Right kidney (tissue), 1 donor: ENCODE measurements around the gene TCEA3.

Source experiments
- DNase-seq: peaks from one replicate; pipeline ENCODE4 v3.0.0-alpha.2; 2016

Gene TCEA3

DNA sequence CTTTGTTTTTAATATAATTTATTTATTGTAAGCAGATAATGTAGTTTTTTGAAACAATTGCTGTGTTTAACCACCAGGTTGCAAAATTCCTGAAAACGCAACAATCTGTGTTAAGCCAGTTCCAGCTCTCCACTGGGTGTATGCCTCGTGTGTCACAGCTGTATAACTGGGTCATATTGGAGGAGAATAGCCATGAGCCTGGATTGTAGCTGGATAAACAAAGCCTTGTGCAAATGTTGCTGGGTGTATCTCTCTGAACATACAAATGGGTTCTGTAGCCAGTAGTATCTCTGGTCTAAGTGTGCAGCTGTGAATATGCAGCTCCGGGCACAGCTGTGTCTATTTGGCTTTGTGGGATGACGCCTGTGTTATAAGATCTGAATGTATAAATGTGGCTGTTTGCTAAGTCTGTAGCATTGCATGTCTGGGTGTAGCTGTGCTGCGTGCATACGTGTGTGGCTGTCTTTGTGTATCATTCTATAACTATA, 2.8 kb downstream of the TCEA3 start:
- no peak for DNase-seq

DNA sequence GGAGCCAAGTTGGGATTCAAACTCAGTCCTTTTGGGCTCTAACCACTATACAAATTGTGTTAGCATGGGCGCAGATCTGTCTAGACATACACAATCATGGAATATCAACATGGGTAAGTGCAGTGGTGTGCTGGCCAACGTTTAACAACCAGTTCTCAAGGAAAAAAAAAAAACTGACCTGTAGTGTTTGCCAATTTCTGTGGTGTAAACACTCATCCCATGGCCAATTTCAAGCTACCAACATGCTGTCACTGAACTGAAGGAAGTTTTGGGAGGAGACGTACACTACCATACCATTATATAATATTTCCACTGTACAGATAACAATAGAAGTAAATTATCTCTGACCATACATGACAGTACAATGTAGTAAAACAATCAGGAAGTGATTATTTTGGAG, 3.2 kb downstream of the TCEA3 start:
- DNase-seq = no peak

DNA sequence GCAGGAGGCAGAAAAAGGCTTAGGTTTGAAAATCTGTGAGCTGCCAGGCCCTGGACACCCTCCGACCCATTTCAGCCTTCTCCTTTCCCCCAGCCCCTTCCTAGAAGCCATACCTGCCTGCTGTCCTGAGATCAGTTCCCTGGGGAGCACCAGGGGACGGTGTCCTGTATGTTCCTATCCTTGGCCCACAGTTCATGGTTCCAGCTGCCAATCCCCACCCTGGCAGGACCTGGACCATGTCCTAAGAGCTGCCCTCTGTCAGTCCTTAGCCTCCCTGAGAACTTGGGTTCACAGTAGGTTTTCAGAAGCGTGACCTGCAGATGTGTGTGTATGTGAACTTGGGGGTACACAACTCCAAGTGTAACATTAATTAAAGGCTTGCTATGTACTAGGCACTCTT, 3.8 kb downstream of the TCEA3 start:
- DNase-seq = no peak

GRCh38 chr1:23419180-23419579, 5.4 kb downstream of the TCEA3 start:
- DNase-seq = no peak

DNA sequence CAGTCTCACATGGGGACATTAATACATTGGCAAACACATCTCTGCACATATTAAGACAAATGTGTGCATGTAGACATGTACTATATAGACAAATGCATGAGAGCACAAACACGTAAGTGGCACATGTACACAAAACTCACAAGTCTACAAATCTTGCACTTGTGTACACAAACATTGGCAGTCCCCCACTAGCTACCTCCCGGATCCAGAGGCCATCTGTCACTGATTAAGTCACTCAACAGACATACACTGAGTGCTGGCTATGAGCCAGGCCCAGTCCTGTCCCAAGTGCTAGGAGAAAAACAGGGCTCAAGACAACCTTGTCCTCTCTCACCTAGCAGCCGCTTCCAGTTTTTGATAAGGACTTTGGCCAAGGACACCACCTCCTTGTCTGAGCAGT, 7.0 kb downstream of the TCEA3 start:
- DNase-seq = no peak

- DNase-seq = no peak
Measured at GRCh38 chr1:23416964-23417363, 7.6 kb downstream of the TCEA3 start.

- DNase-seq = no peak
Measured at GRCh38 chr1:23408797-23409290, 15.7 kb downstream of the TCEA3 start.

- DNase-seq = no peak
Measured at GRCh38 chr1:23407016-23407630, 17.4 kb downstream of the TCEA3 start.

GRCh38 chr1:23405946-23406345, 18.6 kb downstream of the TCEA3 start:
- DNase-seq = no peak

DNA sequence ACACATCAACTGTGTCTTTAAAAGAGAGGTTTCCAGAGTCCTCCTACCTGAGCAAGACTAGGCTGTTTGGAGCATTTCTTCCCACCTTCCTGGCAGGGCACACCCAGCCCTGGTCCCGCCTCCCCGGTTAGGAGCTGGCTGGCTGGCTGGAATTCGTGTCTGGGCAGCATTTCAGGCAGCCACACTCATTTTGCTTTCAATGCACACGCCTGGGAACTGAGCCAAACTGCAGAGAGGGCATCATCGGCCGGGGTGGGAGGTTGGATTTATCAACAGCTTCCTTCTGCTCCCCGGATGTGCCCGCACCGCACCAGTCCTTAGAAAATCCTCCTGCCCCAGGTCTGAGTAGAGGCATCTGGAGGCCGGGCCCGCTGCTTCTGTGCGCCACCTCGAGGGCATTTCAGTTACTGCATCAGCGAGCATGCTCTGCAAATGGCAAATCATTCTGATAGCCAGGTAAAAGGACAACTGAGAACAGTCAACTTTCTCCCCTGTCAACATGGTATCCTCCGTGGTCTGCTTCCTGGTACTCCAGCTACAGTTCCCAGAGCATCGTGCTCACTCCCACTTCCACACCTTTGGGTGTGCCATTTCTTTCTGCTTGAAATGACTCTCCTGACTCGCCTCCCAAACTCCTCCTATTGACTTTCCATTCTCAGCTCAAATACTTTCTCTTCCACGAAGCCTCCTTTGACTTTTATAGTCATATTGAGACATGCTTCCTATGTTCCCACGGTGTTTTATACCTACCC, 20.6 kb downstream of the TCEA3 start:
- DNase-seq = peak; percentile 74

DNA sequence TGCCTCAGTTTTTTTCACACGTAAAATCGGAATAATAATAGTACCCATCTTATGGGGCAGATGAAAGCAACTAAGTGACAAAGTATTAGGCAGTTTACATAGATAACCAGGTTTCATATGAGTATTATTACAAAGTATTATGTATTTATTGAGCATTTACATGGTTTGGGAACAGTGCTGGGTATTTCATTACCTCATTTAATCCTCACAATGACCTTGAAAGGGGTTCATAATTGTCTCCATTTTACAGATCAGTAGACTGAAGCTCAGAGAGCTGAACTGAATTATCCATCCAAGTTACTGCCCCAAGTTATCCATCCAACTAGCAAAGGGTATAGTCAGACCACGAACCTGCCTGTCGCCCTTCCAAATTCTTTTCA, 21.2 kb downstream of the TCEA3 start:
- DNase-seq = no peak

DNA sequence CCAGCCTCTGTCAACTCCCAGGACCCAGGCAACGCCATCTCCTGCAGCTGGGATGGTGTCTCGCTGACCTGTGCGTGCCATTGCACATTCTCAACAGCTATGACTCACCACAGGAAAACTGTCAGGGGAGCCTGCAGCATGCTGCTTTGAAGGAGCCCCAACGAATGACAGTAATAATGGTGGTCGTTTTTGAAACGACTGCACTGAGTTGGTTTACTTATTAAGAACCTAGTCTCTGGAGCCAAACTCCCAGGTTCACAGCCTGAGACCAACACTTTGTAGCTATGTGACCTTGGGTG, 21.6 kb downstream of the TCEA3 start:
- no peak for DNase-seq

DNA sequence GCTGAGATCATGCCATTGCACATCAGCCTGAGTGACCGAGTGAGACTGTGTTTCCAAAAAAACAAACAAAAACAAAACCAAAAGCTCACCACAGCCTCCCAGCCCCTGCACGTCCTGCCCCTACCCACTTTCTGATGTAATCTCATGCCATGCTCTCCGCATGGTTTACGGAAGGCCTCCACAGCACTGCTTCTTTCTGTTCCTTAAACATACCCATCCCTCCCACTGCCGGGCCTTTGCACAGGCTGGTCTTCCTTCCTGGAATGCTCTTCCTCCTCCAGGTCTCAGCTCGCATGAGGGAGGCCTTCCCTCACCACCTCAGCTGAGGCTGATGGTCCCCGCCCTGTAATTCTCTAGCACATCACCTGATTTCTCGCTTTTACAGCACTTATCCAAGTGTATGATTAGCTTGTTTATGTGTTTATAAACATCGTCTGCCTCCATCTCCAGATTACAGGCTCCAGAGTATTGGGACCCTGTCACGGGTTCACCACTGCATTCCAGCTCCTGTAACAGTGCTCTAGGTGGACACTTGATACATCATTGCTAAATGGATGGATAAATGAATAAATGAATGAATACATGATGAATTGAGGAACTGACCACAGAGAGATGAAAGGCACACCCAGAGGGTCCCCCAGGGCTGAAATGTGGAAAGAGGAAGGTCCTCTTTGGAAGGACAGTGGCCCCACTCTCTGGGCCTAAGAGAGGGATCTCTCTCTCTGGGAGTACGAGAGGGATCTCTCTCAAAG, 22.1 kb downstream of the TCEA3 start:
- DNase-seq = no peak

- no peak for DNase-seq
Measured at GRCh38 chr1:23401313-23401712, 23.2 kb downstream of the TCEA3 start.

- DNase-seq = no peak
Measured at GRCh38 chr1:23400324-23401114, 24.0 kb downstream of the TCEA3 start.

GRCh38 chr1:23399229-23399628, 25.3 kb downstream of the TCEA3 start:
- DNase-seq = no peak

DNA sequence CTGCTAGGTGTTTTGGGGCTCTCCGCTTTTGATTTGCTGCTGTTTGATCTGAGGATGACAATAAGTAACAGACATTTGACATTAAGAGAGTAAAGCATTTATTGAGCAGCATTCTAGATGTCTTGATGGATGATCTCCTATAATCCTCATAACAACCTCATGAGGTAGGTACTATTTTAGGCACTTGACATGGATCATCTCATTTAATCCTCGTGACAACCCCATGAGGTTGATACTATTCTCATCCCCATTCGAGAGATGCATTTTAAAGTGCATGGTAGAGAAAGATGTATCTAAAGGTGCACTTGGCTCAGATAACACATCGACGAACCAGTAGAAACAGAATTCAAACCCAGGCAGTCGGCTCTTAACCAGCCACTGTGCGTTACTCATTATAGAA, 26.6 kb downstream of the TCEA3 start:
- no peak for DNase-seq

GRCh38 chr1:23396380-23396779, 28.2 kb downstream of the TCEA3 start:
- DNase-seq = no peak

GRCh38 chr1:23395849-23396248, 28.7 kb downstream of the TCEA3 start:
- DNase-seq = no peak

DNA sequence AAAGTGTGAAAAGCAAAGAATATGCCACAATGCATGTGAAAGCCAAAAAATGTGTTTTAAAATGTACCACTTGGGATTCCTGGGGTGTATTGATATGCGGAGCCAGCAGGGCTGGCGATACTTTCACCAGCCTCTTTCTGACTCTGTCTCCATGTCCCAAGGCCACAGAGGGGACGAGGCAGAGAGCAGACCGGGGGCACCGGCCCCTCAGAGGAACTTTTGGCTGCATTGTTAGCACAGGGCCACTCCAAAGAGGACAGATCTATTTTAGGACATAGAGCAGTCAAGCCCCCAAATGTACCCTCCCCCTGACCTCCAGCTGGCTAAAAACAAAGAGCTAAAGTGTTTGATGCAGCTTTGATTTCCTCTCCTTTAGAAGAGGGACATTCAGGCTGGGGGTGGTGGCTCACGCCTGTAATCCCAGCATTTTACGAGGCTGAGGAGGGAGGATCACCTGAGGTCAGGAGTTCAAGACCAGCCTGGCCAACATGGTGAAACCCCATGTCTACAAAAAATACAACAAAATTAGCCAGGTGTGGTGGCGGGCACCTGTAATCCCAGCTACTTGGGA, 29.3 kb downstream of the TCEA3 start:
- DNase-seq = no peak

GRCh38 chr1:23394684-23395083, 29.9 kb downstream of the TCEA3 start:
- no peak for DNase-seq

- DNase-seq = no peak
Measured at GRCh38 chr1:23394181-23394580, 30.4 kb downstream of the TCEA3 start.
